Superior temporal gyrus (tissue), 1 donor: ENCODE results near the gene HHAT.

Experiments
- DNase-seq: peaks from one replicate; pipeline ENCODE4 v3.0.0-alpha.2; 2016; ENCODE audit errors: extremely low spot score

Gene HHAT

DNA sequence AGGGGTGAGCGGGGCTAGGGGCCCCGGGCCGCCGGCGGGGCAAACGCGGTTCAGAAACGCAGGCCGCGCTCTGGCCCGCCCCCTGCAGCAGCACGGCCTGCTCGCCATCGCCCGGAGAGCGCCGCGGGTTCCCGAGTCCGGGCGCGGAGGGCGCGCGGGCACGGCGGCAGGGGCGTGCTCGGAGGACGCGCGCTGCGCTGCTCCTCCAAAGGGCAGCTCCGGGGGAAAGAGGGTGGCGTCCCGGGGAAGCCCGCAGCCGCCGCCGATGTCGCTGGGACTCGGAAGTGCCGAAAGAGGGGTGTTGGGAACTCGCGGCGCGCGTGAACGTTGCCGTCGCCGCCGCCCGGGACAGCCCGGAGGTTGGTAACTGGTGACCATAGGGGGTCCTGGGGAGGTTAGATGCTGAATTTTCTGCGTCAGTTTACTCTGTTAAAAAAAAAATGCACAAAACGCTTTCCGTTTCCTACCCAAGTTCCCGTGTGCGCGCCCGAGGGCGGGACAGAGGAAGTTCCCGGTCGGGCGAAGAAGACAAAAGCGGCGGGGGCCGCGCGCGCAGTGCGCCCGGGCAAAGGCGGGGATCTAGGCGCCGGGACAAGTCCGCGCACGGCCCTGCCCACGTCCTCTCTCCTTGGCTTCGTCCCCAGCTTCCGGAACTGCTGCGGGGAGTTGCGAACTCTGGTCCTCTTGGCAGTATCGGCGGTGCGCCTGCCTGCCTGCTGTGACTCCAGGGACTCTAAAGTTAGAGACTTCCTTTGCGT lies at the start of gene HHAT:
Gene HHAT, plus strand, starts transcription at position 157 of the 758 bp plus-strand sequence. CDS start 20,074 bp downstream, outside the sequence.
- peak; percentile 67 for DNase-seq

DNA sequence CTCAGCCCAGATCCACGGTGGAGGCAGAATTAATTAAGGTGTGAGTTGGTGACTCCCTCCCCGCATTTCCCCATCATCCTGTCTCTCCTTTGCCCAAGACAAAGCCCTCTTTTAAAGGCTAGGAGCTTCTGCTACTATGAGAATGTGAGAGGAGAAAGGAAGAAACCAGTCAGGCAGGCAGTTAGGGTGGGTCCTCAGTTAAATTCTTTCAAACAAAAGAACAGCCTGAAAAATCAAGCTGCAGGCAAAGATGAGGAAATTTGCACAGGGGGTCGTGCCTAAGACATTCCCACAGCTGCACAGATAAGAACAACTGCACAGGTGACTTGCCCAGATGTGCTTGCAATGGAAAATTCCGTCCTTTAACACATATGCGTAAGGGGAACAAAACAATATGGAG lies 48.5 kb upstream of the HHAT start:
- DNase-seq: no peak

DNA sequence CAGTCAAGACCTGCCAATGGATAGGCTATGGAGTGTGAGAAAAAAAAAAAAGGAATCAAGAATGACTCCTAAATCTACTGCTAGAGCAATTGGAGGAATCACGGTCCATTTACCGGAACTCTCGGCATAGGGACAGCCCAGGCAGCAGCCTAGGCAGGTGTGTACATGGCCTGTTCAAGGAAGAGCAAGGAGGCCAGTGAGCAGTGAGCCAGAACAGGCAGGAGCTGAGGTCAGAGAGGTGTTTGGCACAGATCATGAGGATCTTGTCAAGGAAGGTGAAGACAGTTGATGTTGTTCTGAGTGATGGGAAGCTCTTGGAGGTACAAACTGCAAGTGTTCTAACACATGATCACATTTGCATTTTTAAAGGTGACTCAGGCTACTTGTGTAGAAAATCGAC lies 40.6 kb upstream of the HHAT start:
- no peak for DNase-seq

DNA sequence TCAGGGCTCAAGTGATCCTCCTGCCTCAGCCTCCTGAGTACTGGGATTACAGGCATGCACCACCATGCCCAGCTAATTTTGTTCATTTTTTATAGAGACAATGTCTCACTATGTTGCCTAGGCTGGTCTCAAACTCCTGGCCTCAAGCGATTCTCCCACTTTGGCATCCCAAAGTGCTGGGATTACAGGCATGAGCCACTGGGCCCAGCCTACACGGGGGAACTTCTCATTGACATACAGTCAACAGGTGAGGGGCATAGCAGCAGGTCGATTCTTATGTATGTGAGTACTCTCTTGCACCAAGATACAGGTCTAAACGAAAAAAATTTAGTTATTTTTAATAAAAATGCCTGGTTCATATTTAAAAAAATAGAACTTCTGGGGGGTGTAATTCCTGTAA lies 39.5 kb upstream of the HHAT start:
- DNase-seq: no peak

DNA sequence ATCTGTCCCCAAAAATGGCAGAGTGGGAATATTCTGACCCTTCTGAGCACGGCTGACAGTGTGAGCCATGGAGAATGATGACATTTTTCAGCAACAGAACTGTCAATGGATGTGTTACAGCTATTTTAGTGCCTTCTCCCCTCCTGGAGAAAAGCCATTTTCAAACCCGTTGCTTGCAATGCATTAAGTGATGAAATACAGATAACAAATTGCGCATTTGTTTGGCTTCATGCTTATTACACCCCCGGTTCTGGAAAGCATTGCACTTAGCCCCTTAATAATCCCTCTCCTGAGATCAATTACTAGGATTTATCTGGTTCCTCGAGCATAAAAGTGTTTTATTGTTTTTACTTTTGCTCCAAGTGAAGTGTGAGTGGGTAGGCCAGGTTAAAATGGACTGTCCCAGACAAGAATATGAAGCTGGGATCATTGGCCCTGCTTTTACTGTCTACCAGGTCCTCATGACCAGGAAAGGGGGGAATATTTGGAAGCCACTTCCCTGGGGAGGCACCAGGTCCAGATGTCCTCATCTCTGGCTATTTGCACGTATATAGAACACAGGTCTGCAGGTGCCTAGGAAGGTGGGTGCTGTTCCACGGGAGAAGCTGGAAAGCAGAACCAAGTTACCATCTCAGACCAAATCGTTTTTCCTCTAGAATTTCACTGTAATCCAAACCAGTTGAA lies 37.5 kb upstream of the HHAT start:
- no peak for DNase-seq

DNA sequence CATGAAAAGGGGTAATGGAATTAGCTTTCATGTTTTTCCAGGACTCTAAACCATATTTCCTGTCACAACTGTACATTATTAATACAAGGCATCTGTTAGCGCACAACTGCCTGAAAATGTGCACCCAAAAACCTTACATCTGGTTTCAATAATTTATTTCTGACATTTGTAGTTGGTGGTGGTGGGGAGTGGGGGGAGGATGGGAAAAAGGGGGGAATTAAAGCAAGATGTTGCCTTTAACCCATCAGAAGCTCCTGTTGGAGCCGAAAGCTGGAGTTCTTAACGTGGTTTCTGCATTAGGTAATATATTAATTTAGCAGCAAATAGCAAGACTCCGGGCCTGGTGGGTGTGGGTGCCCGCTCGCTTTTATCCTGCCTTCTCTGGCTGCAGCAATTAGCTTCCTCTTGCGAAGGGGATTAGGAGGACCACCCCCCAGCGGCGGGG lies 36.9 kb upstream of the HHAT start:
- no peak for DNase-seq

DNA sequence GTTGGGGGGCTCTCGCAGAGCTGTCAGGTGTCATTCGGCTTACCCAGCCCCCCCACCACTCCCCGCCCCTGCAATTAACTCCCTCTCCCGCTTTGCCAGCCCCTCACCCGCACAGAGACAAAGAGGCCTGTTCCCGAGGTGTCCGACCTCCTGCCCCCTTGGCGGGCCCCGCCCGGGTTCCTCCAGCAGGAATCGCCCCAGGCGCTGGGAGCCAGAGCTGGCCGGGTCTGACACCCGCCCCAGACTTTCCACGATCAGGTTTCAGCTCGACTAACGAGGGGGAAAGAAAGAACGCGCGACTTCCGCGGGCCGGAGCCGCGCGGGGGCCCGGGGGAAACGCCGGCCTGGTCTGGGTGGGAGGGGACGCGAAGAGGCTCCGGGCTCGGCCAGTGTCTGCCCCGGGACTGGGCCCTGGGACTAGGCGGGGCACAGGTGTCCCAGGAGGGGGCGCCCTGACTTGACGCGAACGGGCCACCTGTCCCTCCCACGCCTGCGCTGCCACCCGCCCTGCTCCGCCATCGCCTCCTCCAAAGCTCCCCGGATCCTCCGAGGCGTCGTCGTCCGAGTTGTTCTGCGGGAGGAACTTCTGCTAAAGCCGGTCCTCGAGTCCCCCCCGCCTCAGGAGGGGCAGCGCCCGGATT lies 36.4 kb upstream of the HHAT start:
- DNase-seq: no peak

DNA sequence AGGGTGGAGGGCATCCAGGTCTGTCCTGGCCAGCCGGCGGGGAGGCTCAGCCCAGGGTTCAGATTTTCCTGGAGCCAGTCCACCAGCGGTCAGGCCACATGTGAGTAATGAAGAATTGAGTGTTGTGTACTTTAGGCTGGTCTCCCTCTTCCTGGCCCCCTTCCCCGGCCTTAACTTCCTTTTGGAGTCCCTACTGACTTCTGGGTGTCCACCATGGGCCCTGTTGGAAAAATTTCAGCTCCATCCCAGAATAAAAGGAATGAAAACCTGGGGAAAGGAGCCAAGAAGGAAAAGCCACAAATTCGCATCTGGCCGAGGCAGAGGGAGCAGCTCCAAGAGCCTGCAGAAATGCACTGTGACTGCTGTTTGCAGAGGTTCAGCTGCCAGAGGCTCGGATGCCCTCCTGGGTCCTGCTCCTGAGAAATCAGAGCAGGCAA lies 35.5 kb upstream of the HHAT start:
- no peak for DNase-seq

DNA sequence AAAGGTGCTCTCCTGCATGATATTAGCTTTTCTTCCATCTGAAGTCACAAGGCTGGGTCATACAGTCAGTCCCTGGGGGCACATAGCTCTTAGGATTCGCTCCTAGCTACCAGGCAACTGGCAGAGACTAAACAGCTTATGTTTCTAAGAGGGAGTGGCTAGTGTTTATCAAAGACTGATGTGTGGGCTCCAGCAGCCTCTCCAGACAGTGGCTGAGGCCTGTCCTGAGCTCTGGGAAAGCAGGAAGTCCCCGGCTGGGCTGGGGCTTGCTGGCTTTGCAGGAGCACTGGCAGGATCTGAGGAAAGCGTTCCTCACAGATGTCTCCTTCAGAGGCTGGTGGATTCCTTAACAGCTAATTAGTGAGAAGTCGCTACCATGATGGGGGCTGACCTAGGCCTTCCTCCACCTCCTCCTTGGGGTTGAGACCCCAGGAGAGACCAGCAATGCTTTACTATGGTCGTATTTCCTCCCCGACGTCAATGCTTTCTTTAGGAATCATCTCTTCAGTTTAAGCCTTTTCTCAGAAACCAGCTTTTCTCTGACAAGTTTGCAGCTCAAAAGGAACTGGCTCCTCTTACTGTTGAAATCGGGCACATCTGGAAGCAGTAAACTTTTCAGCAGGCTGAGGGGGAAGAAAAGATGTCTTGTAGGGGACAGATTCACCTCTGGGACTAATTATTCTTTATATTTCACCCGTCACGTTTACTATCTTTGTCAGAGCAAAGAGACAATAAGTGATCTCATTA lies 33.5 kb upstream of the HHAT start:
- DNase-seq: no peak

DNA sequence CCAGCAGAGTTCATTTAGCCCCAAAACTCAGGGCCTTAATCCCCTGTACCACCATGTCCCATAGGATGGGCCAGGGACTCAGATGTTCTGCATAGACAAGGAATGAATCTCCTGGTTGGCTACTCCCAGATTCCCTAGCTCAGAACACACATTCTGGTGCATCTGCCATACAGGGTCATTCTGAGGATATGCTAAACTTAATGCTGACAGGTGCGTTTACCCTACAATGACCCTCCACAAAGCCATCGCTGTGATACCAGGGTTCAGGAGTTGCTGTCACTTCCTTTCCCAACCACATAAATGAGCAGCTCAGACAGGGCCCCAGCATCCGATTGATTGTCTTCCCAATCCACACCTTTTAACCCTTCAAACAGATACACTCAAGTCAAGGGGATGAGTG lies 32.0 kb upstream of the HHAT start:
- no peak for DNase-seq

DNA sequence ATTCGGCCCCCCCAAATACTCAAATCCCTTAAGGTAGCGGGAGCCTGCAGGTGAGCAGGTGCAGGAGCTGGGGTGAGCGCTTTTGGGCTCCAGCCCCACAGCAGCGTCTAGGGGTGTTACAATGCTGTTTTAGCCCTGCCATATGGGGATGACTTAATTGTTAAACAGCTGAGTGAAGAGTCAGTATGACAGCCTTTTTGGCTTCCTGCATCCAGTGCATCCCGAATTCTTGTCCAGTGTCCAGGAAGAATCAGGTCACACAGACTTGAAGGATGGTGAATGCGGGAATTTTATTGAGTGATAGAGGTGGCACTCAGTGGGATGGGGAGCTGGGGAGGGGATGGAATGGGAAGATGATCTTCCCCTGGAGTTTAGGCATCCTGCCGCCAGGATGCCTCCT lies 30.4 kb upstream of the HHAT start:
- DNase-seq: no peak

DNA sequence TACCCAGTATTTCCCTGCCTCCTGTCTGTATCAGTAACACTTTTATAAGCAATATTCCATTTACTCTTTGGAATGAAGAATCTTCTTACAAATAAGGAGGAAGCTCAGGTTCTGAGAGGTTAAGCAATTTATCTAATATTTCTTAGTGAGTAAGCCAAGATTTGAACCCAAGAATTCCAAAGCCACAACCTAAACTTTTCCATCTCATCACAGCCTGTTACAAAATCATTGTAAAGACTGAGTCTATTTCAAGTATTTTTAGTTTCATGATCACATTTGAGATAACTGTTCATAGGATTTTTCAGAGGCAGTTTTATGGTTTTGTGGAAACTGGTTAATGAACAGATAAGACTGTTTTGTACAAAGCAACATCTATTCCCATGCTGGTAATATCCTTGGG lies 29.8 kb upstream of the HHAT start:
- DNase-seq: no peak

DNA sequence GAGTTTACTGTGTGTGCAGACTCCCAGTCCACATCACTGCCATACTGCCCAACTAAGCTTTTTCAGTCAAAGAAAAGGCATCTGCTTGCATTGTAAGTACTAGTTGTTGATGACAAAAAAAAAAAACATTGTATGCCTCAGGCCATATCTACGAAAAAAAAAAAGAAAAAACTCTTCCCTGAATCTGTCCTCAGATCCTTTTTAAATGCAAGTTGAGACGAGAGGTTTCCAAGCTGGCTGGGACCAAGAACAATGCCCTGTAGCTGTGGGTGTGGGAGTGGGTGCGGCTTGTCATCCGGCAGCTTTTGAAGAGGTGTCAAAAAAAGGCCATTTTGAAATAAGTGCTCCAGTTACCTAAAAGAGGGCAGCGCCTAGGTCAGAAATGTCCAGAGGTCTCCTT lies 29.2 kb upstream of the HHAT start:
- no peak for DNase-seq

DNA sequence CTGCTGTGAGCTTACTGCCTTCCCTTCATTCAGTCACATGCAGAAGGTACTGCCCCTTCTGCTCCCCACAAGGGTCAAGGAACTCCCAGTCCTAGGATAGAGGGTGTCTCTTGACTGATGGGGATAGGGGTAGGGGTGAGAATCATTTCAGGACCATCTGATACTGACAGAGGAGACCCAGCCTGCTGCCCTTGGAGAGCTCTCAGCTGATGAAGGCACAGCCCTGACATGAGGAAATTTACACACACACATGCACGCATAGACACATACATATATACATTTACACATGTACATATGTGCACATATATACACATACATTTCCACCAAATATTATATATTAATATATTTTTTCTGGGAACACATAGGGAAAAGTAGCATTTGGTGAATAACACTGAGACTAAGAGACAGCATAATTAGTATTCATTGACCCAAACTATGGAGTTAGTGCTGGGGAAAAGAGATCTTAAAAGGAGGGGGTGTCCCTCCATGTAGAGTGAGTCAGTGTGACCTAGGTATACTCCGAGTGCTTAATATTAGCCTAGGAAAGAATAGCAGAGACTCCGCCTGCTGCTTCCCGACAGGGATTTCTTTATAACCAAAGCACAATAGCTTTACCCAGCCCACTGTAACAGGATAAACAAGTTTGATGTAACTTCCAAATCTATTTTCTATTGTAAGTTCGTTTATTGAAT lies 27.6 kb upstream of the HHAT start:
- DNase-seq: no peak

DNA sequence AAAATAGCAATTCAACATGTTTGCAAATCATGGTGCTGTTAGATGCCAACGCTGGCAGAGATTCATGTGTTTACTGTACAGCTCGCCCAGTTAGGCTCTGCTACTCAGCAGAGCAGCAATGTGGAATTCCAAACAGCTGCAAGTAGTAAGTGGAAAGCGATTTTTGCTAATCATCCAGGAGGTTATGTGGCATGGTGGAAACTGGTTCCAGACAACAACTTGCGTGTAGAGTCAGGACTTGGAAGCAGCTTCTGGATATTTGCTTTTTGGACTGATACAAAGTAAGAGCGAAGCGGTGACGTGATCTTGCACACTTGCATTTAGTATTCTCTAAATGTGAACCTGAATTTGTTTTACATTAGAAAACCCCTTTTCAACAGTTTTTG lies 27.1 kb upstream of the HHAT start:
- peak; percentile 36 for DNase-seq

DNA sequence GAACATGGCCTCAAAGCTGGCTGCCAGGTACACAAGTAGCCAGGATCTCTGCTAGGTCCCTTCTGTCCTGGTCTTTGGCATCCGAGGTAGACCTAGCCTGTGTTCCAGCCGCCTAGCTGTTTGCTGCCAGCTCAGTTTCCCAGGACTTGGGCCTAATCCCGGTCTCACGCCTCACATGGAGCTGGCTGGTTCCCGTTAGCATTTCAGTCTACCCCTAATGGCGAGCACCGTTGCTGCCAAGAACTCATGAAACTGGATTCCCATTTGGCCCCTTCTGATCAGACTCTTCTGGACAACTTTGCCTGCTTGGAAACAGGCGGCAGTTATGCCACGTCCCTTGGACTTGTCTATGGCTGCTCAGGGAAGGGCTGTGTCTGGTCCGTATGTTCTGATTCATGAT lies 26.2 kb upstream of the HHAT start:
- DNase-seq: no peak

DNA sequence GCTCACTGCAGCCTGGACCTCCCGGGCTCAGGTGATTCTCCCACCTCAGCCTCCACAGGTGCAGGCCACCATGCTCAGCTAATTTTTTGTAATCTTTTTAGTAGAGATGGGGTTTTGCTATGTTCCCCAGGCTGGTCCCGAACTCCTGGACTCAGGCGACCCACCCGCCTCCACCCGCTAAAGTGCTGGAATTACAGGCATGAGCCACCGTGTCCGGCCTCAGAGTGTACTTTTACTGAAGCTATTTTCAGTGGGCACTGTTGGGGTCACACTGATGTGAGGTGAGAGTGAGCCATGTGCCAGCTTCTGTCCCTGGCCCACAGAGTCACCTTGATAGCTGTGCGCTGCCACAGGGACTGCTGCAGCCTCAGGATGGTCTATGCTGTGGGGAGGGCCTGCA lies 25.3 kb upstream of the HHAT start:
- no peak for DNase-seq

DNA sequence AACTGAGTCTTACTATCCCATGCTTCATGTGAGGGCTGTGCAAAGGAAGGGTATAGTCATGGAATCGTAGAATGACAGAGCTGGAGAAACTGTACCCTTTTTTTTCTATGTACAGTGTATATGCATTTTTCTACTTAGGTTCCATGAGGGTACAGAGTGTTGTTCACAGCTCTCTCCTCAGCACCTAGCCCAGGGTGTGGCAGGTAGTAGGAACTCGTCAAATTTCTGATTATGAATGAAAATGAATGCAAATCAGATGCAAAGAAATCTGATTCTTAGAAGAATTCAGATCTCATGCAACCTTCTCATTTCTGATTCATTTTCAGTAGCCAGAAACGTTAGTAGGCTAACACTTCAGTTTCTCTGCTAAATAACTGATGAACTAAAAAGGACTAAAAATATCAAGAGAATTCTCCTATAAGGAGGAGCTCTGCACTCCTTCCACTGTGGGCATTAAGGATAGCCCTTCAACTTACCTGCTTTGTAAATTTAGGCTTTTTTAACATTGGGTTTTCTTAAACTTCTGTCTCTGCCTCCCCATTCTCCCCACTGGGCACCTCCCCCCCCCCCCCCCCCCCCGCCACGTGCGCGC lies 18.0 kb upstream of the HHAT start:
- no peak for DNase-seq

DNA sequence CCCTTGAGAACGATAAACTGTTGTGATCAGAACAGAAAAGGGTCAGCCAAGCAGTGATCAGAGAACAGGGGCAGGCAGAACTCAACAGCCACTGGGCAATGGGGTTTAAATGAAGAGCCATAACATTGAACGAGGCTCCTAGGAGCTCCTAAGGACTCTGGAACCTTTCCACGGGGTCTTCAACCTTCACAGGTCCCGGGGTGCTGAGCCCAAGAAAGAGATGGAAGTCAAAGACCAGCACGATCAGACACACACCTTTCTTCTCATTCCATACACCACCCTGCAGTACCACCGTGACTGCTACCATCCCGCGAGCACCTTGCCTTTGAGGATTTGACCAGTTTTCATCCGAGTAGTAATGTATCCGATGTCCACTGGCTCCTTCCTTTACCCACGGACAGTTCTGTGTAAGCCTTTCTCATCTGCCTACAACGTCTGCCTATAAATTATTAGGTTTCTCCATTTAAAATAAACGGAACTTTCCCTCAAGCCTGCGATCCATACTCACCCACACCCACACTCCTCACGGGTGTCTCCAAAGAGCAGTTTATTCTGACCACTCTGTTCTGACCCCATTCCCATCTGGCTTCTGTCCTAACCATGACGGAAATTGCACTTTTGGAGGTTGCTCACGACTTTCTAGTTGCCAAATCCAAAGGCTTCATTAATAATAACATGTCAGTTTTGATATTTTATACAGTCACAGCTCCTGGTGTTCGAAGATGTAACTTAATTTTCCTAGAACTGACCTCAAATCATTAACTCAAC lies 16.8 kb upstream of the HHAT start:
- no peak for DNase-seq

DNA sequence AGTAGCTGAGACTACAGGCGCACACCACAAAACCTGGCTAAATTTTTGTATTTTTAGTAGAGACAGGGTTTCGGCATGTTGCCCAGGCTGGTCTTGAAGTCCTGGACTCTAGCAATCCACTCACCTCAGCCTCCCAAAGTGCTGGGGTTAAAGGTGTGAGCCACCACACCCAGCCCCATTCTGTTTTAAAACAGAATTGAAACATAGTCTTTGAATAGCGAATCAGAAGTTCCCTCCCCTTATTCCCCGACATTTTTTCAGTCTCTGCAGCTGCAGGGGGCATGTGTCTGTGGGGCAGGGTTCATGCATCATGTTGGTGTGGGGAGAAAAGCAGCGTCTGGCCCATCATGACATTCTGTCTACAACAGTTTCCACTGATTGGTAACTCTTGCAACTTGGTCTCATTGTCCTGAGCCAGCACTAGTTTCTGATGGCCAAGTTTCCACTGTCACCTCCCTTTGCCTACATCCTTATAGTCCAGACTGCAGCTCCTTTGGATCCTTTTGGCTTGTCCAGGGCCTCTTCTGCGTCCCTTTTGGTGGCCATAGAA lies 15.6 kb upstream of the HHAT start:
- no peak for DNase-seq
